NCI-H2171 treated with DMSO at 0.1 percent for 48 hours (cell line): ENCODE results near the gene SLC2A9.

Source experiments
- DNase-seq: peaks from one replicate; lab custom pipeline; 2025; lab: John Stamatoyannopoulos, UW

SLC2A9 gene

DNA sequence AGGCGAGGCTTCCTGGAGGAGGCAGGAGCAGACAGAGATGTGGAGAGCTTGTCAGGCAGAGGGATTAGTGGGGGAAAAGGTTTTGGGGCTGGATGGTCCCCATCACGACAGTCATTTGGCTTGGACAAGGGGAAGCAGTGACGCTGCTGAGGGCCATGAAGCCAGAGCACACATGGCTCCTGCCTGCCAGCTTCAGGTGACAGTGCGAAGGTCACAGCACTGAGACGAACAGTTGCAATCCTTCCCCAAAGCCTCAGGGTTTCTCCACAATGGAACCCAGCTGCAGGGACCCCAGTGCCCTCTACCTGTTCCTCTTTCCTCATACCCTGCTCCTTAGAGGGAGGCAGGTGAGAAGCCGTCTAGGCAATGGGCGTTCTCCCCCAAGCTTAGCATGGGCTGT lies 129.6 kb downstream of the SLC2A9 start:
- DNase-seq: no peak

DNA sequence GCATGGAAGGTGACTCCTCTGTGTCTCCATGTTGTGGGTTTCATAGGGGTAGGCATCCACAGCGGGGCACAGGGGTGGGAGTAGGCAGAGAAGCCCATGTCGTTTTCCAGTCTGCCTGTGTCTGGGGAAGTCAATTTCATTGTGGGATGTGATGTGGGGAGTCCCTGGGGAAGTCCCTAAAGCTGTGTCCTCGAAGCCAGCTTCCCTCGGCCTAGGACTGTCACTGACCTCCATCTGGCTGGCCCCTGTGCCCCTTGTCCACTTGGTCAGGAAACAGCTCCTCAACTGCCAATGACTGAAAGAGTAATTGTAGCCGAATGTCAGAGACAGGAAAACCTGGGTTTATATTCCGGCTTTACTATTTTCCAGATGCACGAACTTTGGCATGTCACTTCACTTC lies 130.2 kb downstream of the SLC2A9 start:
- DNase-seq: no peak

DNA sequence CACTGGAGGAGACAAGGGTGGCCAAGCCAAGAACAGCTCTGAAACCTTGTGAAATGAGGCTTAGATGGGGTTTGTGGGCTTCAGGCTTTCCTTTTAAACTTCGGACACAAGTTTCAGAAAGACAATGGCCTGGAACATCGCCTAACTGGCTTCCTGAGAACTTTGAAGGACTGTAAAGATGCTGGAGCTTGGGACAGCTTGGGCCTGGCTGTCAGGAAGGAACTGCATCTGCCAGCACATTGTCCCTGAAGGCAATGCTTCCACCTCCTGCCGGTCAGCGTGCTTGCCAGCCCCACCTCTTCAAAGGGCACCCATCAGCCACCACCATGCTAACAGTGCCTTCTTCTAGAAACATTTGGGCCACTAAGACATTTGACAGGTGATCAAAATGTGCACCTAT lies 132.0 kb downstream of the SLC2A9 start:
- no peak for DNase-seq

DNA sequence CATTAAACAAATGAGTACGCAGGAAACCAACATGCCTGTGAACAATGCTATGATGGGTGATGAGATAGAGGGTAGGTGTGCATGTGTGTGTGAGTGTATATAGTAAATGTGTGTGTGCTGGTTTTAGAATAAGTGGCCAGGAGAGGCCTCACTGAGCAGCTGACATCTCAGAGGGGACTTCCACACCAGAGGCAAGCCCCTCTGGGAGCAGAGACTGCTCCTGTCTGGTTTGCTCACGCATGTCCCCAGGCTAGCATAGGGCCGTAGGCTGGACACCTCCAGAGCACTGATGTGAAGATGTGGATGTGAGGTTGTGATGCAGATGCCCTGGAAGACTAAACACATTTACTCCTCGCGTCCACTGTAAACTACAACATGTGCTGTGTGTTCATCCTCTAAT lies 135.3 kb downstream of the SLC2A9 start:
- no peak for DNase-seq

DNA sequence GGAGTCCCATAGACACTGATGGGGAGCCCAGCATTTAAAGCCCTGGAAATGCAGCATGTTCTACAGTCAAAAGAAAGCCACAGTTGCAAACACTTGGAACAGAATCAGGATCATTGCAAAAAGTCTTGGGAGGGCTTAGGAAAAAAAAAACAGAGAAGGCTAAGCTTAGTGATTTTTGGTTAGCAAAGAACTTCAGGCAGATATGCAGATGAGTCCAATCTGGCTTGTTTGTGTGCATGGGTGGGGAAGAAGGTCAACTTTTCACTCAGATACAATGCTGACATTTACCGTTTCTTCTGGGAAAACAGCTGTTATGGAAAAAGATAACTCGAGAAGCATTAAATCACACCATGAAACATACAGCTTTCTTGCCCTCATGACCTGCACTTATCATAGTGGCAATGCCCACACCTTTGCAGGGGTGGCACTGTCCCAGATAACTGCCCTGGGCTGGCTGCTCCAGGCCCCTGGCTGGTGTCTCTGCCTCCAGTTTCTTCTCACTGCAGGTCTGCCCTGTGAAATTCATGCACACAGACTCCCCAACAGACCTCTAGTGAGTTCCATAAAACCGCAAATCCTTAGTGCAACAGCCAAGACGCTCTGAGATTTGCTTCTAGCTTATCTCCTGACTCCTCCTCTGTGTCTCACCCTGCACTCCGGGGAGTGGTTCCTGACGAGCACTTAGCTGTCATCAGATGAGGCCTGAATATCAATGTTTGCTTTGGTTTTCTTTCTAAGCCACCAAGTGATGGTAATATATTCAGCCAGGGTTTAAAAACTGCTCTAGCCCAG lies 140.7 kb downstream of the SLC2A9 start:
- DNase-seq: no peak

DNA sequence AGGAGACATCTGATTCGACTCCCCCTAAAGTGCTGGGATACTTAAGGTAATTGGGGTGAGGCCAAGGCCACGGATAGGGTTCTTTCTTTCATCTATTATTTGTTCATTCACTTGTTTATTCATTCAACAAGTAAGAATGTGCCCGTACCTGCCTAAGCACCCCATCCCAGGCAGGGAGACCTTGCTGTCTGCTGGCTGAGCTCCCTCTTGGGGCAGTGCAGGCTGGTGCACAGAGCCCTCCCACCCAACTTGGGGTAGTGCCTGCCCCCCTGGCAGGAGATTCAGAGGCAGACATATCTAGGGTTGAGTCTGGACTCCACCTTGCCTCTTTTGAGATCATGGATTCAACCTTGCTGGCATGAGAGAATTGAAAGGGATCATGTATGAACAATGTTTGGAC lies 144.2 kb downstream of the SLC2A9 start:
- no peak for DNase-seq

DNA sequence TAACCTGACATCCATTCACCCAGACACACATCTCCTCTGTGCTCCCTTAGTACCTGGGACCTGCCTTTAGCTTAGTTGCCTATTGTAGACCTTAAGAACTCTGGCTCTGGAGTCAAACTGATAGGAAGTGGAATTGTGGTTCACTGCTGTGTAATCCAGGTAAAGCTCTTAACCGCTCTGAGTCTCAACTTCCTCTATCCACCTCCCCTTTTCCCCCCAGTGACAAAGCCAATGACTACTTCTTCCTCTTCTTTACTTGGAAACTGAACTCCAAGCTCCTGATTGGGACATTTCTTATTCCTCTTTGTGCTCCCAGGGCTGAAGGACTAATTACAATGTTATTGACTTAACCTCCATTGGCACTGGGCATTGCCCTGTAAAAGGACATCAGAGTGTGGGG lies 145.8 kb downstream of the SLC2A9 start:
- no peak for DNase-seq

DNA sequence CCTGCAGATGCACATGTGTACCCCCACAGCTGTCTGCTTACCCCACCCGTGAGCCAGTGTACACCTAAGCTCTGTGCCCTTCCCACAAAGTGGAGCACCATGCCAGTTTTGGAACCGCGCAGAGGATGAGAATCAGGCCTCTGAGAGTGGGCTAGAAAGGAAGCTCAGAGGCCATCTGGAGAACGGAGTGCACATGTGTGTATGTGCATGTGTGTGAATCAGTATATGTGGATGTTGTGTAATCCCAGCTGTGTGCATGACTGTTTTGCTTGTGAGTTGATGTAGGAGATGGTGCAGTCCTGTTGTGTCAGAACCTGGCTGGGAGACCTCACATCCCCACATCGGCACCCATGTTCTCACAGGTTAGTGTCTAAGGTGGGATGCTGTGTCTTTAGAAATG lies 146.9 kb downstream of the SLC2A9 start:
- no peak for DNase-seq

DNA sequence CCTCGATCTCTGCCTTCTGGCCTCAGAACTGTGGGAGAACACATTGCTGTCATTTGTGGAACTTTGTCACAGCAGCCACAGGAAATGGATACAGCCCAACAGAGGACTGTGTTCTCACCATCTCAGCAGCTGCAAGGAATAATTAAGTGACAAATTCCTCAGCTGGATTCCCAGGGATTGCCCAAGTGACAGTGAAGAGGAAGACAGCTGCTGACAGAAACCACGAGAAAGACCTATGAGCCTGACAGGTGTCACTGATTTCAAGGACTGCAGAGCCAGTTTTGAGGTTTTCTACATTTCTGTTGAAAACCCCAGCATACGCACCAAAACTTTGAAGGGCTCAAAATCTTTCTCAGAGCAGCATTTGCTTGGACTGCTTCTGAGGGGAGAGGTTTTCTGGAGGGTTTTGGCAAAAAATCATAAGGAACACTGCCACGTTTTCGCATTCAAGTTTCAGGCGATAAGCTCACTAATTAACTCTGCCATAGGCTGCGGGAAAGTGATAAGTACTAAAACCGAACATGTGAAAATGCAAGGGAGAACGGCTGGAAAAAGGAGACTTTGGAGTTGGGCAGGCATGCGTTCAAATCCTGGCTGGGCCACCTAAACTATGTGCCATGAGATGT lies 151.0 kb downstream of the SLC2A9 start:
- no peak for DNase-seq

DNA sequence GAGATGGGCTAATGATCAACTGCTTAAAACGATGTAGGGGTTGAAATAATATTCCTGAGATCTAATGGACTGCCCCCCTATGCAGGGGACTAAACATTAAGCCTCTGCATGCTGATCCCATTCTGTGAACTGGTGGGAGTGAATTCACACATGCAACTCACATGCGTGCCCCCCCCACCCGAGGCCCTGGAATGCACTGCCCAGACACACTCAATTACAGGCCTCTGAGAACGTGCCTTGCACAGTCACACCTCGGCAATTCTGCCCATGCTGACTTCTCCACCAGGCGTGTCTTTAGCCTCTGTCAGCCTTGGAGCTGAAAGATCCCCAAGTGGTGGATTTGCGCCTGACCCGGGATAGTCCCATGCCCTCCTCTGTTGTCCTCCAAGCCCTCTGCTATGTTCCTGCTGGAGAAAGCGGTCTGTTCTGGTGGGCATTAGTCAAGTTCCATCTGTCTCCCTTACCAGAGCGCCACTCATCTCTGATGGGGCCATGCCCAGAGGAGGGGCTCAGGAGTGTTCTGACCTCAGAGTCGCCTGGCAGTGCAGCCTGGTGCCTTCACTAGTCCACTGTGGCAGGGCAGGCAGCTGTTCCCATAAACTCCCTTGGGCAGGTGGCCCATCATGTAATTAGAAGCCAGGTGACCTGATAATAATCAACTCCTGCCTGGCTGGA lies 153.4 kb downstream of the SLC2A9 start:
- peak; percentile 16 for DNase-seq

DNA sequence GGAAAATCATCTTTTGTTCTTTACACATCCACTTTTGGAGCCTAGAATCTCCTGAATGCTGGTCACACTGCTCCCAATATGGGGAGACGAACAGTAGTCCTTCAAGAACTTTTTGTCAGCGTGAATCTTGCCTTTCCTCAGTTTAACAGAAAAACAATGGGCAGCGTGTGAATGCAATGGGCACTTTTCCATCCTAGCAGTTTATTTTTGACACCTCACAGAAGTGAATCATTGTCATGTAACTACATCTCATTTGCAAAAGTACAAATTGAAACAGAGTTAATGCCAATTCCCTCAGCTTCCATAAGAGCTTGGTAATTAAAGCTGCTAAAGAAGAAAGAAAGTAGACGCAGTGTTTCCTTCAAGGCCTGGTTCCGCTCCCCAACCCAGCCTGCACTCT lies 154.4 kb downstream of the SLC2A9 start:
- no peak for DNase-seq

DNA sequence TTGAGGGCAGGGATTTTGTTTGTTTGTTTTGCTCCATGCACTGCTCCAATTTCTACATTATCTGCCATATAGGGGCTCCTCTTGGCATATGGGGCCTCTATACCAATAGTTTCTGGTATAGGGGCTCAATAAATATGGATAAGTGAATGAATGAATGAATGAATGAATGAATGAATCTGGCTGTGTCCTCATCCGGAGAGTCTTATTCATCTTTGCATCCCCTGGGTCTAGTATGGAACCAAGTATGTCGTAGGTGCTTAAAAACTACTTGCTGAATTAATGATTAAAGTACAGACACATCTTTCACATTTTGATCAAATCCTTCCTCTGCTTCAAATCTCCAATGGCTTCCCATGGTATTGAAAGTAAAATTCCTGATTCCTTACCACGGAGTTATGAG lies 159.7 kb downstream of the SLC2A9 start:
- DNase-seq: no peak

DNA sequence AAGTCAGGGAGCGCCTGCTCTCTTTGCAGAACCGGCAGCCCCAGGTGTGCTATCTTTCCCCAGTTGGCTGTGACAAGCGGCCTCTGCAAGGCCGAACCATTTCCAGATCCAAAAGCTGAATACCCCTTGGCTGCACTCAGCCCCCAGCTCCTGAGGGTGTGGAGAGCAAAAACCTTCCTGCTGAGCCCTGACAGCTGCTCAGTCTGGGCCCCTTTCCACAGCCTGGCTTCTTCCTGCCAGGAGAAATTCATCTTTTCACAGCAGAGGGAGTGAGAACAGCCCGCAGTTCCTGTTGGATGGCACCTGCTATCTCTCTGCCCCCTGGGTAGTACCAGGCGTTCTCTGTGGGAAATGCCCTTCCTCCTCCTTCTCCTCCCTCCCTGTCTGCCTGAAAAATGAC lies 161.5 kb downstream of the SLC2A9 start:
- DNase-seq: peak; percentile 70

DNA sequence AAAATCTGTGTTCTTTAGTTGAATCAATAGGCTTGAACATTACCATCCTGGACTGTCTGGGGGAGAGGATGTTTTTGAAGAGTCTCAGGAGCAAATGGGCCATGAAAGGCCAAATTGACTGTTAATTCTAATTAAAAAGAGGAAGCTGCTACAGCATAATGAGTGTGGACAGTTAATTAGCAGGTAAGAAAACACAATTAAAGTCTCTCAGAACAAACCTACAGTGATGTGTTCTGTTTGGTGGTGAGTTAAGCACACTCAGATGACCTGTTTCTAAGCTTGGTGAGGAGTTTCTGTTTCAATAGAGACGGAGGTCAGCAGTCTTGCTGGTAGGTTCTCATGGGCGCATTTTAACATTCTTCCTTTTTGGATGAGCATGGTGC lies 171.8 kb downstream of the SLC2A9 start:
- DNase-seq: no peak

DNA sequence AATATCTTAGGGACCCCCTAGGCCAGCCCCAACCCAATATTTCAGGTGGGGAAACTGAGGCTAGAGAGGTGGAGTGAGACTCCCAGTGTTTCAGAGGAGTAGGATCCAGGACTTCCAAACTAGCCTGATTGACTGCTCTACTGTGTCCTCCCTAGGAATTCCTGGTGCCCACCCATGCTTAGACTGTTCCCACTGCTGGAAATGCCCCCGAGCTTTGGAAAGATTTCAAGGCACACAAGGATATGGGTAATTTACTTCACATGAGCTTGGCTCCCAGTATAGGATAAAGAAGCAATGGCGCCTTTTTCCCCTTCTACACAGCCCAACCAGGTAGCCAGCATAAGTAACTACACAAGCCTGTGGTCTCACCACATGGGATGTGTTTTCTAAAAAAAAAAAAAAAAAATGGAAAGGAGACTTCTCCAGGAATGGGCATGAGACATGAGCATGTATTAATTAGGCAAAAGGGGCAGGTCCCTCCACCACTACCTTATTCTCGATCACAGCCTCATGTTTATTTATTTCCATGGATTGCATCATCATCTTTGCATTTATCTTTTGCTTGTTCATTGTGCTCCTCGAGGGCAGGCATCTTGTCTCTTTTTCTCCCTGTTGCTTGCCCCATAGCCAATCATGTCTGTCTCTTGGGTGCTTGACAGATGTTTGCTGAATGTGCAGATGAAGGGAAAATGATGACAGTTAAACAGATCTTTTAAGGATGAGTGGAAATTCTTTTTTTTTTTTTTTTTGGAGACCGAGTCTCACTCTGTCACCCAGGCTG lies 173.1 kb downstream of the SLC2A9 start:
- DNase-seq: no peak

DNA sequence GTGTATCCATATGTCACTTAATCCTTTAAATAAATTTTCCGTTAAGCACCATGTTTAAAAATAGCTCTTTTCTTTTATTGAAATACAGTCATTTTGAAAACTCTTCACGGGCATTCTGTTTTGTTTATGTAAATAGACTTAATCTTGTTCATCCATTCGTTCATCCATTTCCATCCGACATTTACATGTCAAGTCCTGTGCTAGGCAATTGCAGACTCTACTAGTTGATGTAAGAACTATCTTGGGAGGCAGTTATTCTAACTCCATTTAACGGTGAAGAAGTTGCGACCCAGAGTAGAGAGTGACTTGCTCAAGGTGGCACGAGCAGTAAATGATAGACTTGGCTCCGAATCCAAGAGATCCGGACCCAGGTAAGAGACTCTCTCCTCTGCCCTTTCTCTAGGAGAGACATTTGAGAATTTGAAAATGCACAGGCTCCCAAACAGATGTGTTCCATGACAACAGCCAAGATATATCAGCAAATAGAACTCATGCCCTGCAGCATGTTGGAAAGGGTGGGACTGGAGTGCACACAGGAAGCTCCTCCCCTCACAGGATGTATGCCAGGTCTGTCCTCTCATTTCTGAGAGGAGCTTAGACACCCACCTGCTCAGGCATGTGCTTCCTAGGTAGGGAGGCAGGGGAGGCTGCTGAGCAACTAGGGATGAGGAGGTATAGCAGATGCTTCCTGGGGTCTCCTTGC lies 175.4 kb downstream of the SLC2A9 start:
- DNase-seq: peak; percentile 12

DNA sequence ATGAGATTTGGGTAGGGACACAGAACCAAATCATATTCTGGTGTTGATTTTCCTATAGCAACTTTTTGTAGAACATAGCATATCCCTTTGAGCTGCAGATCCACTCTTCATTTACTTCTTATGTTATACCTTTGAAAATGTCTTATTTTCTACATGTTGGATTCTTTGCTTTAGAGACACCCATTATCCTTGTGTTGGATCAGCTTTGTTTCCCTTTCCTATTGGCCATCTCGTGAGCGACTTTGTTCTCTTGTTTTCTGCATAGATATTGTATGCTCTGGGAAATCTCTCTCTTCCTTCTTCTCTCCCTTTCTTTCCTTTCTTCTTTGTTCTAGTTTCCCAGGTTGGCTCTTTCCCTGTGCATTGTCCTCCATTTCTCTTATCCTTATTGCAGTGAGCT lies 180.2 kb downstream of the SLC2A9 start:
- DNase-seq: no peak

DNA sequence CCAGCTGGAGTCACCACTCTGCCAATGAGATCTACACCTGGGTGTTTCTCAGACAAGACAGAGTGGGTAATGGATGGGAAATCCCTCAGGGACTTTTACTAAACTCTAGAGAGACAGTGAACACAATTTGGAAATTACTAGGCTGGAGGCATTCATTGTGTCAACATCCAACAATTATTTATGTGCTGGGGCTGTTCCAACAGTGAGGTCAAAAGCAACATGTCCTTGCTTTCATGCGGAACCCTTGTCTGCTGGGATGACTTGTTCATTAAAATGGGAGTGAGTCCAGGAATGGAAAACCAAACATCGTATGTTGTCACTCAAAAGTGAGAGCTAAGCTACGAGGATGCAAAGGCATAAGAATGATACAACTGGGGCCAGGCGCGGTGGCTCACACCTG lies 185.9 kb downstream of the SLC2A9 start:
- no peak for DNase-seq

DNA sequence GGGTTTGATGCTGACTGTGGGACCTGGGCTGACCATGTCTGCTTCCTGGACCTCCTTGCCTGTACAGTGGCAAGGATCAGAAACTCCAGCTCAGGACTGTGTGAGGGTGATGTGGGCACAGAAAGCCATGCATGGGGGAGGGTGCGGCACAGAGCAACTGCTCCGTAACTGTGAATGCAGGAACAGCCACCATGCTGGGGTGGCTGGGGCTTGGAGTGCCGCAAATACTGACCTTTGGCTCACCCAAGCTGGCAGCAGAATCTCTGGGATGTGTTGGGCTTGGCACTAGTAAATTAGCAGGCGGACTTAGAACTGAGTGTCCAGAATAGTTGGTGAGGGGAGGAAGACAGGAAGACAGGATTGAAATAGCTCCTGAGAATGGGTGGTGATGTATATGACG lies 187.9 kb downstream of the SLC2A9 start:
- DNase-seq: no peak

DNA sequence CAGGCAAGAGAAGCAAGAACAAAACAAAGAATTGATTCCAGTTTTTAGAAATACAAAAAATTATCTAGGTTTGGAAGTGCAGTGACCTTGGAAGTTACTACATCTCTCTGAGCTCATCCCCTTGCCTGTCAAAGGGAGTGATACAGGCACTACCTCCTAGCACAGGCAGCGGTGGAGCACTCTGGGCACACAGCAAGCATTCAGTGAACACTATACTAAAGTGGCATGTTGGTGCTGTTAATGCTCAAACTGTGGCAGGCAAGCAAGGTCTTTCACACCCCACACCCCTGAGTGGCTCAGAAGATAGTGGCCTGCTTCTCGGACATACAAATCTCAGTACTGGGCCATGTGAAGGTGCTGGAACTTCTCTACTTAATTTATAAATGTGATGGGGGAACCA lies 188.7 kb downstream of the SLC2A9 start:
- DNase-seq: no peak

DNA sequence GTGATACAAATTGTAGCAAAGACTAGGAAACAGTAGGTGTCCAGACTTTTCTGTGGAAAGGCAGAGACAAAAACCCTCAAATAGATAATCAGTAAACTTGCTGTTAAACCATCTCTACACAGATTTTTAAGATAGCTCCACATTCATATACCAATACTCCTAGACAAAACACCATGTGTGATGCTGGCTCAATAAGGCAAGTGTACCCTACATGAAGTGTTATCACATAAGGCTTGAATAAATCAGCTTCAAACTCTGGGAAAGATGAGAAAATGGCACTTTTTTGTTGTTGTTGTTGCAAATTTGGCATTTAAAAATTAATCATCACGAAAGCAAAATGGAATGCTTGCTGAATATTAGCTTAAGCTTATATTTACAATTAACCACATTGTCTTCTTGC lies 194.7 kb downstream of the SLC2A9 start:
- no peak for DNase-seq

DNA sequence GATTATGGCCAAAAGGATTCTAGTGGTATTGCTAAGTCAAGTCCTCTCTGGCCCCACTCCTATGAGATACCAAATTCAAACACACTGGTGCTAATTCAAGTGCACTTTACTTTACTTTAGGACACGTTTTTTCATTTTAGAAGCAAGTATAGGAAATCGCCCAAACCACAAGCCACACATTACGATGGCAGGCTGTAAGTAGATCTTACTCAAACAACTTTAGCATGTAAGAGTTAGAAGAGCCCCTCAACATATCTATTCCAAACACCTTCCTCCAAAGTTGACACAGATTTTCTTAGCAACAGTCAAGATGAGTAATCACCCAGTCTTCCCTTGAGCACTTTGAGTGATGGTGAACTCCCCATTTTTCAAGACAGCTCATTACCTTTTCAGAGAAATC lies 196.2 kb downstream of the SLC2A9 start:
- DNase-seq: no peak
